ENCODE data around the gene HSD17B4.

Gene HSD17B4

GRCh38 chr5:119551819-119552218 lies 99.5 kb downstream of the HSD17B4 start:
- H3K4me3 ChIP-seq (ENCODE audit: low read depth, low read length, poor library complexity, severe bottlenecking): no peak overlapping the region
- H4K20me1 ChIP-seq (ENCODE audit: insufficient read depth, low read length): no peaks in the 10 kb centered on the region
- no peaks in the 10 kb centered on the region for H3K9me2 ChIP-seq (ENCODE audit: low read depth, low read length)
- H3K36me3 ChIP-seq (ENCODE audit: insufficient read depth, low read length): no peaks in the 10 kb centered on the region
- H3K4me2 ChIP-seq (ENCODE audit: low read length): no peak overlapping the region
- no peak overlapping the region for H3K9ac ChIP-seq (ENCODE audit: low read length)
- TF ChIP-seq EZH2 (IDR thresholded peaks at IDR 0.05; ENCODE audit: borderline replicate concordance, low read length) (no peak), CTCF (IDR thresholded peaks at IDR 0.05; ENCODE audit: low read length) (no peak)
- no peaks in the 10 kb centered on the region for H3K79me2 ChIP-seq (ENCODE audit: insufficient read depth, low read length)
- no peaks in the 10 kb centered on the region for H3K9me3 ChIP-seq (ENCODE audit: low read length)
- H3K27me3 ChIP-seq (ENCODE audit: insufficient read depth, low read length): no peaks in the 10 kb centered on the region; the same call in 1 of the 2 replicates
- H3K4me1 ChIP-seq (ENCODE audit: insufficient read depth, low read length, severe bottlenecking): no peaks in the 10 kb centered on the region
- no peak overlapping the region for H2AFZ ChIP-seq (ENCODE audit: low read length)
- no peaks in the 10 kb centered on the region for H3F3A ChIP-seq (ENCODE audit: insufficient read depth, low read length)
- no peak overlapping the region for H3K27ac ChIP-seq (ENCODE audit: low read depth, low read length, poor library complexity, severe bottlenecking)

GRCh38 chr5:119554597-119554996 lies 102.3 kb downstream of the HSD17B4 start:
- Histone ChIP-seq H3K9me3 (ENCODE audit: low read length) (no peaks in the 10 kb centered on the region), H3K4me1 (ENCODE audit: insufficient read depth, low read length, severe bottlenecking) (no peaks in the 10 kb centered on the region), H3K79me2 (ENCODE audit: insufficient read depth, low read length) (no peaks in the 10 kb centered on the region), H3F3A (ENCODE audit: insufficient read depth, low read length) (no peaks in the 10 kb centered on the region), H4K20me1 (ENCODE audit: insufficient read depth, low read length) (no peaks in the 10 kb centered on the region), H3K4me3 (ENCODE audit: low read depth, low read length, poor library complexity, severe bottlenecking) (no peak overlapping the region), H3K36me3 (ENCODE audit: insufficient read depth, low read length) (no peaks in the 10 kb centered on the region), H3K9ac (ENCODE audit: low read length) (no peak overlapping the region), H2AFZ (ENCODE audit: low read length) (no peak overlapping the region), H3K4me2 (ENCODE audit: low read length) (no peak overlapping the region), H3K9me2 (ENCODE audit: low read depth, low read length) (no peaks in the 10 kb centered on the region), H3K27ac (ENCODE audit: low read depth, low read length, poor library complexity, severe bottlenecking) (no peak overlapping the region), H3K27me3 (ENCODE audit: insufficient read depth, low read length) (no peaks in the 10 kb centered on the region; the same call in 1 of the 2 replicates)
- TF ChIP-seq EZH2 (IDR thresholded peaks at IDR 0.05; ENCODE audit: borderline replicate concordance, low read length): no peak
- TF ChIP-seq CTCF (IDR thresholded peaks at IDR 0.05; ENCODE audit: low read length): no peak

GRCh38 chr5:119570910-119571309 lies 118.6 kb downstream of the HSD17B4 start:
- H2AFZ ChIP-seq (ENCODE audit: low read length): no peak overlapping the region
- H3K4me3 ChIP-seq (ENCODE audit: low read depth, low read length, poor library complexity, severe bottlenecking): no peak overlapping the region
- H3F3A ChIP-seq (ENCODE audit: insufficient read depth, low read length): no peaks in the 10 kb centered on the region
- no peaks in the 10 kb centered on the region for H3K4me1 ChIP-seq (ENCODE audit: insufficient read depth, low read length, severe bottlenecking)
- no peaks in the 10 kb centered on the region for H3K9me2 ChIP-seq (ENCODE audit: low read depth, low read length)
- no peak overlapping the region for H3K27ac ChIP-seq (ENCODE audit: low read depth, low read length, poor library complexity, severe bottlenecking)
- H3K9ac ChIP-seq (ENCODE audit: low read length): no peak overlapping the region
- H3K79me2 ChIP-seq (ENCODE audit: insufficient read depth, low read length): no peaks in the 10 kb centered on the region
- no peak overlapping the region for H3K4me2 ChIP-seq (ENCODE audit: low read length)
- H3K9me3 ChIP-seq (ENCODE audit: low read length): no peaks in the 10 kb centered on the region
- H3K36me3 ChIP-seq (ENCODE audit: insufficient read depth, low read length): no peaks in the 10 kb centered on the region
- no peaks in the 10 kb centered on the region for H4K20me1 ChIP-seq (ENCODE audit: insufficient read depth, low read length)
- TF ChIP-seq EZH2 (IDR thresholded peaks at IDR 0.05; ENCODE audit: borderline replicate concordance, low read length) (no peak), CTCF (IDR thresholded peaks at IDR 0.05; ENCODE audit: low read length) (no peak)
- no peaks in the 10 kb centered on the region for H3K27me3 ChIP-seq (ENCODE audit: insufficient read depth, low read length)

All from OCI-LY1 (cell line).